Suppressor macrophage (primary cell): ENCODE measurements around the gene HES4.
A peak's percentile ranks its signal among the peaks of the same experiment; 100 is the strongest.

Experiments
- DNase-seq, 4 experiments: peaks; one replicate each; pipeline ENCODE4 v3.0.0-alpha.2; 2020 to 2022
- total RNA-seq, 17 experiments: gene quantifications; one replicate each; lab custom pipeline; 2026; ENCODE audit warnings: mixed read lengths in 6 of 17, inconsistent platforms in 3 of 17; lab: John Stamatoyannopoulos, UW

Gene HES4, protein sequence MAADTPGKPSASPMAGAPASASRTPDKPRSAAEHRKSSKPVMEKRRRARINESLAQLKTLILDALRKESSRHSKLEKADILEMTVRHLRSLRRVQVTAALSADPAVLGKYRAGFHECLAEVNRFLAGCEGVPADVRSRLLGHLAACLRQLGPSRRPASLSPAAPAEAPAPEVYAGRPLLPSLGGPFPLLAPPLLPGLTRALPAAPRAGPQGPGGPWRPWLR
- 0.42 to 110 (median 2.2) reads per million in 17 experiments for total RNA-seq

DNA sequence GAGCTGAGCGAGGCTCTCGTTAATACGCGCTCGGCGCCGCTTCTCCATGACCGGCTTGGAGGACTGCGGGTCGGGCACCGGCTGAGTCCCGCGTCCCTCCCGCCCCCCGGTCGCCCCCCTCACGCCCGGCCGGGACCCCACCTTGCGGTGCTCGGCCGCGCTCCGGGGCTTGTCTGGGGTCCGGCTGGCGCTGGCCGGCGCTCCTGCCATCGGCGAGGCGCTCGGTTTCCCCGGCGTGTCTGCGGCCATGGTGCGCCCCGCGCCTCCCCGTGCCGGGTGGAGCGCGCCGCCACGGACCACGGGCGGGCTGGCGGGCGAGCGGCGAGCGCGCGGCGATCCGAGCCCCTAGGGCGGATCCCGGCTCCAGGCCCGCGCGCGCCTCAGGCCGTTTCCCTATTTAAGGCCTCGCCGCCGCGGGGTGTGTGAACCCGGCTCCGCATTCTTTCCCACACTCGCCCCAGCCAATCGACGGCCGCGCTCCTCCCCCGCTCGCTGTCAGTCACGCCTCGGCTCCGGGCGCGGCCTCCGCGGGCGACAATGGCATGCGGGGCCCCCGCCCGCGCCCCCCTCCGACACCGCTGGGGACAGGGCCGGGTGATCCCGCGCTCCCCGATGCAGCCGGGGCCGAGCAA, at the start of gene HES4:
HES4 (minus strand) TSS at position 373 of the 632 bp plus-strand sequence; CDS start at position 249, 124 bp downstream.
- DNase-seq, result peak; percentile 95 to 97 (median 96)

- no peak for DNase-seq
These were observed 48.9 kb upstream of the HES4 start for GRCh38 chr1:1048765-1049164.

GRCh38 chr1:1047963-1048362, 48.1 kb upstream of the HES4 start:
- no peak for DNase-seq

DNA sequence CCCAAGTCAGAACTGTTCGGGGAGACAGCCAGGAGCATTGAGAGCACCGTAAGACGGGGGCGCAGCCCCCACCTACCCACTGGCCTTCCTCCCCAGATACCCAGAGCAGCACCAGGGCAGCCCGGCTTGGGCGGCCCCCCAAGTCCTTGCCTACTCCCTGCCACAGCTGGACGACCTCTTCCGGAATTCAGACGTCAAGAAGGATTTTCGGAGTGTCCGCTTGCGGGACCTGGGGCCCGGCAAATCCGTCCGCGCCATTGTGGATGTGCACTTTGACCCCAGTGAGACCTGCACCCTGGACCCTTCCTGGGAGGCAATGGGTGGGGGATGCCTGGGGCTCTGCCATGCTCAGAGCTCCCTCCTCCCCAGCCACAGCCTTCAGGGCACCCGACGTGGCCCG, 47.5 kb upstream of the HES4 start:
- no peak for DNase-seq

GRCh38 chr1:1046767-1047166, 46.9 kb upstream of the HES4 start:
- DNase-seq, result no peak

GRCh38 chr1:1046243-1046642, 46.3 kb upstream of the HES4 start:
- no peak for DNase-seq

GRCh38 chr1:1045129-1045528, 45.2 kb upstream of the HES4 start:
- no peak for DNase-seq

GRCh38 chr1:1044455-1045078, 44.7 kb upstream of the HES4 start:
- no peak for DNase-seq

GRCh38 chr1:1043921-1044320, 44.0 kb upstream of the HES4 start:
- no peak for DNase-seq

DNA sequence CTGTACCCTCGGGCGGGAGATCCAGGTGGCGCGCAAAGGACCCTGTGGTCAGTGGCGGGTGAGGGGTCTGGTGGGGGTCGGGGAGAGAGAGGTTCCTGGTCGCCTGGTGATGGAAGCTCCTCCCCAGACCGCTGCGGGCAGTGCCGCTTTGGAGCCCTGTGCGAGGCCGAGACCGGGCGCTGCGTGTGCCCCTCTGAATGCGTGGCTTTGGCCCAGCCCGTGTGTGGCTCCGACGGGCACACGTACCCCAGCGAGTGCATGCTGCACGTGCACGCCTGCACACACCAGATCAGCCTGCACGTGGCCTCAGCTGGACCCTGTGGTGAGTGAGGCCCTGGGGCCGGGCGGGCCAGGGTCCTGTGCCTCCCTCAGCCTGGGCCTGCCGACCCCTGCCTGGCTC, 43.5 kb upstream of the HES4 start:
- DNase-seq, result no peak

DNA sequence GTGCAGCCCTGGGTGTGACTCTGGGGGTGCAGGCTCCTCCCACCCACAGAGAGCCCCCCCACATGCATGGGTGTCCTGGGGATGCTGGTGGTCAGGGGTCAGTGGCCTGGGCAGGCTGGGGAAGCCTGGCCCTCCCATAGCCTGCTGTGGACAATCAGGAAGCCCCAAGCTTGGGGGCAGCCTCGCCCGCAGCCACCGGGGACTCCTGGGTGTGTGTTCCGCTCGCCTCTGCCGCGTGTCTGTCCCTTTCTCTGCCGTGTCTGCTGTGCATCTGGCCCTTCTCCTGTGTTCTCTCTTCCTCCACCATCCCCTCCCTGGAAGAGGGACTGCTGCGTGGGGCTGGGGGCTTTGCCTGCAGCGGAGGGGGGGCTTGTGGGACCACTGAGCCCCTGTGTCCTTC, 42.9 kb upstream of the HES4 start:
- DNase-seq, result no peak

DNA sequence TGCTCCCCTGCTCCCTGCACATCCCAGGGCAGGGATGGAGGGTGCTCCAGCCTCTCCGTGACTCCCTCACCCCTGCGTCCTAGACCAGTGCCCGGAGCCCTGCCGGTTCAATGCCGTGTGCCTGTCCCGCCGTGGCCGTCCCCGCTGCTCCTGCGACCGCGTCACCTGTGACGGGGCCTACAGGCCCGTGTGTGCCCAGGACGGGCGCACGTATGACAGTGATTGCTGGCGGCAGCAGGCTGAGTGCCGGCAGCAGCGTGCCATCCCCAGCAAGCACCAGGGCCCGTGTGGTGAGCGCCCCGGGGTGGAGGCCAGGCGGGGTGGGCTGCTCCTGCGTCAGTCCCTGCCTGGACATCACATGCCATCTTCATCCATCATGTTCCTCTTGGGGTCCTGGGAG, 42.0 kb upstream of the HES4 start:
- no peak for DNase-seq

GRCh38 chr1:1041092-1041523, 41.2 kb upstream of the HES4 start:
- DNase-seq, result no peak

GRCh38 chr1:1040004-1040991, 40.4 kb upstream of the HES4 start:
- peak; percentile 61 to 88 (median 76) for DNase-seq

DNA sequence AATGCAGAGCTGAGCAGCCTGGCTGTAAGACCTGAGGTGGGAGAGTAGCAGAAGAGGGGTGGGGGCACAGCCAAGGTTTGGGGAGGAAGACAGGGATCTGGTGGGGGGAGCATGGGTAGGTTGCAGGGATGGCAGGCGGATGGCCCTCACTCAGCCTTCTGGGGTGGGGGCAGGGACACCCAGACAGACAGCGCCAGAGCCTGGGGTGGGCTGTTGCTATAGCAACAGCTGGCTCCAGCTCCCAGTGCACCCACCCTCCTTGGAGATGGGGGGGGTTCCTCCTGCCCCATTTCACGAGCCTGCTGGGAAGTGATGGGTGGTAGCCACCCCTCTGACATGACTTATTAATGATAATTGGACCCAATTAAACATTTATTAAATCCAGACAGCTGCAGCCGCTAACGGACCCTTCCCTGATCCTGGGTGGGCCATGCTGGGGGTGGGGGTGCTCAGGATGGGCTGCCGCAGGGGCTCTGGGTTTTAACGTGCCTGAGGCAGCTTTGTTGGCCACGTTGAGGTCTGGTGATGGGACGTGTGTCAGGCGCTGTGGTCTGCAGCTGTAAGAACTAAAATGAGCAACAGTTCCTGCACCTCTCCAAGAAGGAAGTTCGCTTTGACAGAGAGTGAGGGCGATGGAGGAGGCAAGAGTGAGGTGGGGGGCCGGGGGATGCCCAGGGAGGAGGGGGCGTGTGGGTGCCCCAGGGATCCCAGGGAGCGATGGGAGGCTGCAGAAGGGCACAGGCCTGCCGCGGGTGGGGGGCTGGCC, 39.4 kb upstream of the HES4 start:
- DNase-seq, result peak; percentile 52 to 72 (median 66)

- DNase-seq, result peak; percentile 80 to 90 (median 84)
These were observed 38.8 kb upstream of the HES4 start for GRCh38 chr1:1038694-1039093.

DNA sequence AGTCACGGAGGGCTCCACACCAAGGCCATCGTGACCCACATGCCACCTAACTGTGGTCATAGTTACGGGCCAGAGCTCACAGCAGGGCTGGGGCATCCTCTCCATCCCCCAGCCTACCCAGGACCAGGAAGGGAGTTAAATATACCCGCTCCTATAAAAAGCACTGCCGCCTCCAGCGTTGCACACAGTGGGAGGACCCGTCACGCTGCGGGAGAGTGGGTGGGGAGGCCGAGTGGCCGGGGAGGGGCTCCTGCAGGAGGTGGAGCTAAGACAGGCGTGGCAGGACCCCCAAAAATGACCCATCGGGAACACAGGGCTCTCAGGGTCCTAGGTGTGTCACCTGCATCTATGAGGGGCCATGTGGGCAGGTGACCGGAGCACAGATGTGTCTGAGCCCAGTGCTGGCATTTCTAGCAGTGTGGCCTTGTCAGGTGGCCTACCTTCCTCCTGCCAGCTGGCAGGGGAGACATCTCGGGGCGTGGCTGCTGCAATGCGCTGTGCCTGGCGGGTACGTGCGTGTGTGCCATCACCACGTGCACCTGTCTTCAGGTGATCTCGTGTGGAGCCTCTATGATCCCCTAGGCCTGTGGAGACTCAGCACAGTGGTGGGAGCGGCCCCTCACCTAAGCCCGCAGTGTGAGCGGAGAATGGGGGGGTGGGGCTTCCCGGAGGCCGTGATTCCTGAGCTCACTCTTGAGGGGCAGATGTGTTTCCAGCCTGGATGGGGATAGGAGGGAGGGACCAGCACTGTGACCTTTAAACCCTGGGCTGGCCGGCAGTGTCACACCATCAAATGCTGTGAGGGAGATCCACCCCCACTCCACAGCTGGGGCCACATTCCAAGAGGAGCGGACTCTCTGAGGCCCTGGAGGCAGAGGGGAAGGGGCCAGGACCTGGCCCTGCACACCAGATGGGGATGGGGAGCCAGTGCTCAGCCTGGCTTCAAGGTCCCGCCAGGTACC, 37.8 kb upstream of the HES4 start:
- peak in 1 of 4 experiments; percentile 30 for DNase-seq

DNA sequence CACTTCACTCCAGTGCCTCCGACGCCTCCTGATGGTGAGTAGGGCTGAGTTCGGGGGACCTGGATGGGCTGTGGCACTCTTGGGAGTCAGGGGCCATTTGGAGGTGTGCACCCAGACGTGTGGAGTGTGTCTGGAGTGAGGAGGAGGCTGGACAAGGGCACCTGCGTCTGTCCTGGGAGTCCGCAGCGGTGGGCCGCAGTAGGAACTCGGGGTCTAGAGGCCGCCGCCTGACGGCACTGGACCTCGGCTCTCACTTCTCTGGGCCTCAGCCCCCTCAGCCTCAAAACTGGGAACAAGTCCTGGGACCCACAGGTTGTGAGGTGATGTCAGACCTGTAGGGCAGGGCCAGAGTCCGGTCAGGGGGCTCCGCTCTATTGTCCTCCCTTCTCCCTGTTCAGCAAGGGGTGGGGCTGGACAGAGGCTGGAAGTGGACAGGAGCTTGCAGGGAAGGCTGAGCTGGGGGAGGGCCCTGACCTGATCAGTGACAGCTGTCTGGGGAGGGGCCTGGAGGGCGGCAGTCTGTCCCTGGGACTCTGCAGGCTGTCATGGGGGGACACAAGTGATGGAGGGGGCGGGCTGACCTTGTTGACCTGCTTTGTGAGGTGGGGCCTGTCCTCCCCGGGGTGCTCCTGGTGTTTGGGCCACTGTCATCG, 35.5 kb upstream of the HES4 start:
- DNase-seq, result peak in 1 of 4 experiments; percentile 24

DNA sequence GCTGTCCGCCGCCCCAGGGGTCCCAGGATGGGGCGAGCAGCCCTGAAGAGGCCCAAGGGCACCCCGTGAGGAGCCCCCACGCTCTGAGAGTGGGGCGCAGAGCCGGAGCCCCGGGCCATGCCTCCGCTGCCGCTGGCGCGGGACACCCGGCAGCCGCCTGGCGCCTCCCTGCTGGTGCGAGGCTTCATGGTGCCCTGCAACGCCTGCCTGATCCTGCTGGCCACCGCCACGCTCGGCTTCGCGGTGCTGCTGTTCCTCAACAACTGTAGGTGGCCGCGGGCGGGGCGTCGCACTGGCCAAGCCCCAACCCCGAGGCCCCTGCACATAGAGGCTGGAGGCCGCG, 34.5 kb upstream of the HES4 start:
- peak in 1 of 4 experiments; percentile 50 for DNase-seq
